Activated CD4-positive, alpha-beta T cell treated with anti-CD3 and anti-CD28 coated beads for 36 hours (primary cell): ENCODE data around the gene SULT1C3. TPM values are rescaled to one million over a fixed set of nuclear protein-coding genes. Genes with fewer than 3 reads are reported as not detected.

Experiments used
- ATAC-seq: fragments of 200-7000 bp; cut with Tn5 transposase; one replicate; pipeline ENCODE4 v1.10.0; 2021; ENCODE audit warnings: mild to moderate bottlenecking, moderate library complexity
- CTCF ChIA-PET: fragments of 350-600 bp; sonication (Branson Sonifier 250); formaldehyde crosslinking; loops from one replicate; lab custom pipeline; 2021; ENCODE audit warnings: antibody characterized with exemption; lab: Charles Lee
- POLR2A ChIA-PET: fragments of 350-600 bp; sonication (Branson Sonifier 250); formaldehyde crosslinking; loops from one replicate; lab custom pipeline; 2021; ENCODE audit warnings: antibody characterized with exemption, inconsistent platforms; lab: Charles Lee
- DNase-seq: peaks from one replicate; pipeline ENCODE4 v3.0.0-alpha.2; 2020
- H3K27ac Mint-ChIP-seq: one replicate; pipeline ENCODE4 v1.8.0; 2021; ENCODE audit warnings: mixed read lengths
- H3K27me3 Mint-ChIP-seq: one replicate; pipeline ENCODE4 v1.8.0; 2021; ENCODE audit warnings: mixed read lengths
- H3K36me3 Mint-ChIP-seq: one replicate; pipeline ENCODE4 v1.8.0; 2021; ENCODE audit warnings: low read depth, mixed read lengths
- H3K4me1 Mint-ChIP-seq: one replicate; pipeline ENCODE4 v1.8.0; 2021; ENCODE audit warnings: mixed read lengths
- H3K4me3 Mint-ChIP-seq: one replicate; pipeline ENCODE4 v1.8.0; 2021; ENCODE audit warnings: mild to moderate bottlenecking, moderate library complexity, mixed read lengths
- H3K9me3 Mint-ChIP-seq: one replicate; pipeline ENCODE4 v1.8.0; 2021; ENCODE audit warnings: low read depth, mixed read lengths
- intact Hi-C, 2 experiments: fragments of 100-400 bp; cut with DNase I in 1 of 2; cut with micrococcal nuclease in 1 of 2; formaldehyde crosslinking; loops; one replicate each; pipeline versions ENCODE4 v1.14.2 to v1.15.1; 2022 to 2024; cut with DNase I, micrococcal nuclease
- total RNA-seq, 2 experiments: library from RNA; stranded (reverse); gene quantifications; one replicate each; pipeline ENCODE4 v1.2.3, GENCODE V29; 2021

SULT1C3 gene
- not detected for total RNA-seq

DNA sequence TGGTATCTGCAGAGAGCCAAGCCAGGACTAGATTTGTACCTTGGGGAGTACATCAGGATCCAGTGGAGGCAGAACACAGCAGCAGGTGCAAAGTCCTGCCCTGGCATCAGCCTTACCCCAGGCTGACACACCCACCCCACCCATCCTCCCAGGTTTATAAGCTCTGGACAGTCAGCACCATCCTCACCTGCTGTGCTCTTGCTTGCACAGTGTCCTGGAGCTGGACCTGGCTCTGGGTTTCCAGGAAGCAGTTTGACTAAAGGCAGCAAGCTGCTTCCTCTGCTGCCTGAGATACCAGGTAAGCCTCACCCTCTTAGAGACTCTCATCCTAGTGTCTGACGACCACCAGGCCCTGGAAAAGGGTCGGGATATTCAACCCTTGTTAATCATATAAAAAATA, at the start of gene SULT1C3:
TSS of gene SULT1C3 (plus strand) at position 183 of the 400 bp plus-strand sequence. CDS start 7,227 bp downstream, outside the sequence.
- POLR2A ChIA-PET = no interaction called here
- no peak for DNase-seq

DNA sequence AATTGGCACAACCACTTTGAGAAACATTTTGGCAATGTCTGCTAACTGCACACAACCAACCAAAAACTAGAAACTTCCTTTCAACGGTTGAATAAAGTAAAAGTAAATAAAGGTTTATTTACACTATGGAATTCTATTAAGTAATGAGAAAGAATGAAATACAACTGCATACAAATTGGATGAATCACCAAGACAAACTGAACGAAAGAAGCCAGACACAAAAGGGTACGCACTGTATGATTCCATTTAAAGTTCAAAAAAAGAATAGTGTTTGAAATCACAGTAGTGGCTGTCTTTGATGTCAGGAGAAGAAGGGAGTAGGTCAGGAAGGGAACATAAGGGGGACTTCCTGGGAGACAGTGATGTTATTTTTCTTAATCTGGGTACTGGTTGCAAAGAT, 46.5 kb upstream of the SULT1C3 start:
- ATAC-seq = no peak
- no peak overlapping the region for H3K4me3 Mint-ChIP-seq

More for the DNA sequence above, at the start of gene SULT1C3:
- CTCF ChIA-PET = interaction anchor here (0.8 kb wide), 1 partner anchor 70 kb away, joined by 3 read pairs; no protein-coding TSS in a partner anchor
- H3K27ac Mint-ChIP-seq = no peak within 1 kb of the TSS
- intact Hi-C loops = no loop called here
- H3K4me1 Mint-ChIP-seq = no peaks in the 10 kb centered on the region
- ATAC-seq = no peak
- H3K4me3 Mint-ChIP-seq = no peak within 1 kb of the TSS
- peaks cover 5% of the 10 kb centered on the region for H3K9me3 Mint-ChIP-seq
- no peaks in the 10 kb centered on the region for H3K27me3 Mint-ChIP-seq
- no peaks in the 10 kb centered on the region for H3K36me3 Mint-ChIP-seq

DNA sequence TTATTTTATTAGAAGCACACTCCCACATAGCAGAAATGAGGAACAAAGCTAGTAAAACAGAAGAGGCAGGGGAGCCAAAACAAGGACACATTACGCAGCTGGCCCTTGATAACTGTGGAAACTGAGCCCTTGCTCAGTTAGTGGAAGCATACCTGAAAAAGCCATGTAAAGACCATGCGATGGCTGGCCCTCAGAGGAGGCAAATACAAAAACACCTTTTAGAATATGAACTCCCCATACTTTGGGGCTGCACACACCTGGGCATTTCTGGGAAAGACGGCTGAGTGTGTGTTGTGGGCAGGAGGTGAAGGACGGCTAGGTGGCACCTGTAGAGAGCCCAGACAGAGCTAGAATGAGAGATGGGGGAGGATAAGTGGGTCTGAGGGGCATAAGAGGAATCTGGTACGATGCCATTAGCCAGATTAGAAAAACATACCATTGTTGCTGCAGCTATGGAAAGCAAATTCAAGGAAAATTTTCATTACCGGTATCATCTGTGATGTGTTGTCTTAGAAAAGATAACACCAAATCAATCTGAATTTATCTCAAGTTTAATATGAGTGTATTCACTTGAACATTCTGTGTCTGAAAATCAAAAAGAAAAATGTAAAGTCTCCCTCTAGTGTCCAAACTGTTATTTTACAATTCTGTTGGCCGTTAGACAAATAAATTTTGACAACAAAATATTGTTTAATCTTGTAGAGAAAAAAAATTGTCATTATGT, 45.2 kb upstream of the SULT1C3 start:
- POLR2A ChIA-PET = no interaction called here
- DNase-seq (no peak), ATAC-seq (no peak)
- H3K36me3 Mint-ChIP-seq = no peaks in the 10 kb centered on the region
- H3K9me3 Mint-ChIP-seq = no peaks in the 10 kb centered on the region
- no peak overlapping the region for H3K27ac Mint-ChIP-seq
- CTCF ChIA-PET = interaction anchor here (0.7 to 1.3 kb wide), 5 partner anchors 10 to 727 kb away, joined by 3 read pairs; no protein-coding TSS in a partner anchor
- H3K27me3 Mint-ChIP-seq = peaks cover 9% of the 10 kb centered on the region
- H3K4me3 Mint-ChIP-seq = no peak overlapping the region
- H3K4me1 Mint-ChIP-seq = no peaks in the 10 kb centered on the region
- intact Hi-C loops = no loop called here

More for the DNA sequence above, 46.5 kb upstream of the SULT1C3 start:
- Mint-ChIP-seq H3K36me3 (no peaks in the 10 kb centered on the region), H3K27me3 (peaks cover 9% of the 10 kb centered on the region), H3K4me1 (no peaks in the 10 kb centered on the region), H3K27ac (no peak overlapping the region), H3K9me3 (no peaks in the 10 kb centered on the region)
- no peak for DNase-seq
- ChIA-PET POLR2A (no interaction called here), CTCF (interaction anchor here (1.3 kb wide), 1 partner anchor 9 kb away, joined by 3 read pairs; no protein-coding TSS in a partner anchor)
- intact Hi-C loops = no loop called here

DNA sequence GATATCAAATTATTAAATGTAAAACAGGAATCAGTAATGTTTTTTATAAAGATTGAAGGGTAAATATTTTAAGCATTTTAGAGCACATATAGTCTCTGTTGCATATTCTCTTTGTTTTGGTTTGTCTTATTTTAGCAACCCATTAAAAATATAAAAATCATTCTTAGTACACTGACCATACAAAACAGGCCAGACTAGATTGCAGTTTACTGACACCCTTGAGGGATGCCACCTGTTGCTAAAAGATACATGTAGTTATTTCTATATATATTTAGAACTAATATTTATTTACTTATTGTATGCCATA, 44.7 kb upstream of the SULT1C3 start:
- POLR2A ChIA-PET = no interaction called here
- no peak overlapping the region for H3K4me3 Mint-ChIP-seq
- H3K36me3 Mint-ChIP-seq = no peaks in the 10 kb centered on the region
- no peaks in the 10 kb centered on the region for H3K4me1 Mint-ChIP-seq
- peaks cover 9% of the 10 kb centered on the region for H3K27me3 Mint-ChIP-seq
- ATAC-seq = no peak
- DNase-seq = no peak
- CTCF ChIA-PET = interaction anchor here (0.9 kb wide), 1 partner anchor 415 kb away, joined by 3 read pairs; no protein-coding TSS in a partner anchor
- no peak overlapping the region for H3K27ac Mint-ChIP-seq
- H3K9me3 Mint-ChIP-seq = no peaks in the 10 kb centered on the region
- intact Hi-C loops = no loop called here

DNA sequence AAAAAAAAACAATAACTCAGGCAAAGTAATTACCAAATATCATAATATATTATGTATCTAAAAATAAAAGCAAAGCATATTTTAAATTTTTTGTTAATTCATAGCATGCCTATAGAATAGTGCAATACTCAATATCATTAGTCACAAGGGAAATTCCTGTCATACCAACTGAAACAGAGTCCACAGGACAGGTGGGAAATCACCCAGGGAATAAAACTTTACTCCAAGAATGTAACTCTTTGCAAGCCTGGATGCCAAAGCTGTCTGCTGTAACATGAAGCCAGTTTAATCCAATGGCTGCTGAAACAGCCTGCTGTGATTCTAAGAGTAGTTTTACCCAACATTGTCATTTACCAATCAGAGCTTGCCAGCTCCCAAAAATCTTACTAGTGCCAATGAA, 40.0 kb upstream of the SULT1C3 start:
- POLR2A ChIA-PET = no interaction called here

DNA sequence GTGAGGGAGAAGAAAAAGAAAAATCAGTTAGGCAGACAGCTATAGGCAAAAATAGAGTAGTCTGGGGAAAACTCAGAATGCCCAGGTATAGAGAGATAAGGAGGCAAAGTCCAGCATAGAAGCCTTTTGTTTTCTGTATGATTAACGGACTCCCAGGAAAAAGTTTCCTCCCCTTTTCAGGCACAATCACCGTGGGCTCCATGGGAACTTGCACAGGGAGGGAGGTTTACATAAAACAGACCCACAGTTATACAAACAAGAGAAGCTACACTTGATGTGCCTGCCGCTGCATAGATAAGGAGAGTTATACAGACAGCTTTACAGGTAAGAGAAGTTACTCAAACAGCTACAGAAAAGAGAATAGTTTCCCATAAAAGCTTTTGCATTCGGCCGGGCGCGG, 39.2 kb upstream of the SULT1C3 start:
- H3K4me3 Mint-ChIP-seq = no peak overlapping the region
- peaks cover 1% of the 10 kb centered on the region for H3K27me3 Mint-ChIP-seq
- DNase-seq = no peak
- no peaks in the 10 kb centered on the region for H3K4me1 Mint-ChIP-seq
- H3K27ac Mint-ChIP-seq = no peak overlapping the region
- H3K9me3 Mint-ChIP-seq = peaks cover 8% of the 10 kb centered on the region
- intact Hi-C loops = no loop called here
- H3K36me3 Mint-ChIP-seq = no peaks in the 10 kb centered on the region
- ChIA-PET CTCF (no interaction called here), POLR2A (no interaction called here)
- ATAC-seq = no peak

More for the DNA sequence above, 40.0 kb upstream of the SULT1C3 start:
- Mint-ChIP-seq H3K27me3 (peaks cover 1% of the 10 kb centered on the region), H3K4me3 (no peak overlapping the region), H3K36me3 (no peaks in the 10 kb centered on the region), H3K27ac (no peak overlapping the region), H3K9me3 (peaks cover 8% of the 10 kb centered on the region), H3K4me1 (no peaks in the 10 kb centered on the region)
- CTCF ChIA-PET = no interaction called here
- intact Hi-C loops = no loop called here
- DNase-seq (no peak), ATAC-seq (no peak)

DNA sequence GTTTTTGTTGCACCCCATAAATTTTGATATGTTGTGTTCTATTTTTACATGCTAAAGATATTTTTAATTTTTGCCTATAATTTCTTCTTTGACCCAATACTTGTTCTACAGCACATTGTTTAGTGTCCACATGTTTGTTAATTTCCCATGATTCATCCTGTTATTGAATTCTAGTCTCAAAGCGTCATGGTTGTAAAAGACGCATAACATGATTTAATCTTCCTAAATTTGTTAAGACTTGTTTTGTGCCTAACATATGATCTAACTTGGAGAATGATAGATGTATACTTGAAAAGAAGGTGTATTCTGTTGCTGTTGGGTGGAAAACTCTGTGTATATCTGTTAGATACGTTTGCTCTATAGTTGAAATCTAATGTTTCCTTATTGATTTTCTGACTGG, 27.1 kb upstream of the SULT1C3 start:
- Mint-ChIP-seq H3K27me3 (peaks cover 5% of the 10 kb centered on the region), H3K36me3 (no peaks in the 10 kb centered on the region), H3K4me3 (no peak overlapping the region), H3K27ac (no peak overlapping the region), H3K4me1 (no peaks in the 10 kb centered on the region), H3K9me3 (peaks cover 8% of the 10 kb centered on the region)
- POLR2A ChIA-PET = no interaction called here
- no peak for ATAC-seq
- CTCF ChIA-PET = no interaction called here
- intact Hi-C loops = no loop called here
- DNase-seq = no peak

DNA sequence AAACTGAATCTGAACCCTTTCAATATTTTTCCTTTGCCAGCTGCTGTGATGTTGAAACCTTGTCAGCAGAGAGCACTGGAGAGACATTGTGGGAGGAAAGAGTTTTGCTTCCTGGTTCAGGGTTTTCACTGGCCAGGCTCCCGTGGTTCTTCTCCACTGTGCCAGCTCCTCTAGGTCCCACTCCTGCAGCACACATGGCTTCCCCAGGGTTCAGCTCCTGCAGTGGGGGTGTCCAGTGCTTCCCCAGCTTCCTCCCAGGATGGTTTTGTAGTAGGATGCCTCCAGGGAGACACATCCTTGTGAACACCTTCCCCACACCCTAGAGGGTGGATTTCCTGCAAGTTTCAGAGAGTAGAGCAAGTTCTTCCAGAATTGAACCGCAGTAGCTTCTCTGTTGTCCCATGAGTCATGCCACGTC, 24.0 kb upstream of the SULT1C3 start:
- CTCF ChIA-PET = interaction anchor here (1.1 kb wide), 1 partner anchor 9 kb away, joined by 3 read pairs; no protein-coding TSS in a partner anchor
- POLR2A ChIA-PET = no interaction called here
- Mint-ChIP-seq H3K36me3 (no peaks in the 10 kb centered on the region), H3K4me3 (no peak overlapping the region), H3K27ac (no peak overlapping the region), H3K9me3 (no peaks in the 10 kb centered on the region), H3K4me1 (no peaks in the 10 kb centered on the region), H3K27me3 (peaks cover 5% of the 10 kb centered on the region)
- intact Hi-C loops = loop anchor here in 1 of 2 experiments (5.0 kb wide), 1 partner anchor 366 kb away; no protein-coding TSS in a partner anchor
- no peak for DNase-seq
- no peak for ATAC-seq

DNA sequence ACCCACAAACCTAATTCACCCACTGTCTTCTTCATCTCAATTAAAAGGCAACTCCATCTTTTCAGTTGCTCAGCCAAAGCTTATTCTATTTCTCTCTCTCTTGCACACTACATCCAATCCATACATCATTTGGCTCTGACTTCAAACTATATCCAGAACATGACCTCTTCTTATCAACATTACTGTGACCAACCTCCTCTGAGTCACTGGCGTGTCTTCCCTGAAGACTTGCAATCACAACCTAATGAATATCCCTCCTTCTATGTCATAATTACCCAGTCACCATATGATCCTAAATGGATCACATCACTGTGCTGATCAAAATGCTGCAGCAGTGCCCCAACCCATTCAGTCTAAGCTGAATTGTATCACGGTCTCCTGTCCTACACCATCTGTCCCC, 22.6 kb upstream of the SULT1C3 start:
- H3K9me3 Mint-ChIP-seq = no peaks in the 10 kb centered on the region
- no peaks in the 10 kb centered on the region for H3K4me1 Mint-ChIP-seq
- DNase-seq = no peak
- intact Hi-C loops = loop anchor here in 1 of 2 experiments (5.0 kb wide), 1 partner anchor 365 kb away; no protein-coding TSS in a partner anchor
- ChIA-PET POLR2A (no interaction called here), CTCF (no interaction called here)
- no peak overlapping the region for H3K27ac Mint-ChIP-seq
- H3K36me3 Mint-ChIP-seq = no peaks in the 10 kb centered on the region
- no peak for ATAC-seq
- H3K27me3 Mint-ChIP-seq = peaks cover 3% of the 10 kb centered on the region
- no peak overlapping the region for H3K4me3 Mint-ChIP-seq

DNA sequence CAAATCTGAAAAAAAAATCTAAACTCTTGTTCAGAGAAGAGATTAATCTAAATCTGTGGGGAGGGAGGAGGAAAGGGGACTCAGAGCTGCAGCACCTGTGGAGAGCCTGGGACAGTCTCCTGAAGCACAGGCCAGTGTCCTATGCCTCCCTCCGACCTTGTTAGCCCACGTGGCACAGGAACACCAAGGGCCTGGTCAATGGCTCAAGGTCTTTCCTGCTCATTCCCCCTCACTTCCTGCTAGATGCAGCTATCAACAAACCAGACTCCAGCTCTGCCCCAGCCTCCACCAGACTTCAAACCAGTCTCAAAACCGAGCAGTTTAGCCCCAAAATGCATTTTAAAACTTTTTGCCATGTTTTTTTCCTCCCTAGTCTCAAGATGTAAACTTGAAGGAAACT, 20.1 kb upstream of the SULT1C3 start:
- H3K27ac Mint-ChIP-seq = no peak overlapping the region
- no peaks in the 10 kb centered on the region for H3K4me1 Mint-ChIP-seq
- no peak for DNase-seq
- POLR2A ChIA-PET = no interaction called here
- H3K4me3 Mint-ChIP-seq = no peak overlapping the region
- H3K9me3 Mint-ChIP-seq = peaks cover 4% of the 10 kb centered on the region
- intact Hi-C loops = loop anchor here in 1 of 2 experiments (5.0 kb wide), 1 partner anchor 363 kb away; no protein-coding TSS in a partner anchor
- CTCF ChIA-PET = no interaction called here
- no peak for ATAC-seq
- H3K36me3 Mint-ChIP-seq = no peaks in the 10 kb centered on the region
- H3K27me3 Mint-ChIP-seq = peaks cover 2% of the 10 kb centered on the region

DNA sequence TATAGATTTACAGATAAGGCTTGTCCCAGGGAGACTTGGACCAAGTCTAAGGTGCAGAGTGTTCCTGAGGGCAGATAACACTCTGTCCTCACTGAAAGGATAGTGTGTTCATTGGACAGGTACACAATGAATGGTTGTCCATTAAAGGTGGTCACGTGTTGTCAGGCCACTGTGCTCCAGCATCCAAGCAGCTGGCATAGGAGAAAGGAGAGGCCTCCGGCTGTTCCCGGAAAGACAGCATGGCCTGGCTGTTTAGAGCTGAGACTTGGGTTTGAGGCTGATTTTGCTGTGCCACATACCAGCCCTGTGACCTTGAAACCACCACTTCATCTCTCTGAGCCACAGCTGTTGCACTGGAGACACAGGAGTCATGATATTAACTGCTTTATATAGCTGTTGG, 19.6 kb upstream of the SULT1C3 start:
- ChIA-PET POLR2A (no interaction called here), CTCF (interaction anchor here (0.7 kb wide), 1 partner anchor 9 kb away, joined by 3 read pairs; no protein-coding TSS in a partner anchor)
- H3K27me3 Mint-ChIP-seq = peaks cover 4% of the 10 kb centered on the region
- no peaks in the 10 kb centered on the region for H3K4me1 Mint-ChIP-seq
- H3K9me3 Mint-ChIP-seq = peaks cover 4% of the 10 kb centered on the region
- H3K27ac Mint-ChIP-seq = no peak overlapping the region
- H3K4me3 Mint-ChIP-seq = no peak overlapping the region
- intact Hi-C loops = no loop called here
- DNase-seq (no peak), ATAC-seq (no peak)
- no peaks in the 10 kb centered on the region for H3K36me3 Mint-ChIP-seq

DNA sequence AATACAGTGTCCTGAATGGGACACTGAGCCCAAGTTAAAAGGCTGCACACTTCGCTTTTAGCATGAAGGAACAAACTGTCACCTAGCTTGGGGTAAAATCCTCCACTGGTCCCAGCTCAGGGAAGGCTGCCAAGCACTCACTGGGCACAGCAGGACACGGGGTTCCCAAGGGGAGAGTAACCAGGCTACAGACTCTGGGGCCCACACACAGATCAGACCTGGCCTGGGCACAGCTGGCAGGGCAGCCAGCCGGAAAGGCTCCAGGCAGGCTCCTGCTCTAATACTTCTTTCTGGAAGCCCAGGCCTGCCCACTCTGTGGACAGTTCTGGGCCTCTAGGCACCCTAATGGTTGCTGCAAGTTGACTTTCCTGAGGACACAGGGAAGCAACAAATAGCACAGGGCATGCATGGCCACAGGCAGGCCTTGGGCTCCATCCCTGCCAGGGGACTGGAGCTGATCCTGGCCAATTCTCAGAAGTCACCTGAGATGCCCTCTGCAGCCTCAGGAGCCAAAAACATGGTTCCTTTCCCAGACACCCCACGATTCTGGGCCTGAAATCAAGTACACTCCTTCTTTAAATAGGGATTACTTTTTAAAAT, 18.7 kb upstream of the SULT1C3 start:
- H3K27me3 Mint-ChIP-seq = peaks cover 4% of the 10 kb centered on the region
- no peaks in the 10 kb centered on the region for H3K36me3 Mint-ChIP-seq
- intact Hi-C loops = no loop called here
- no peaks in the 10 kb centered on the region for H3K4me1 Mint-ChIP-seq
- CTCF ChIA-PET = interaction anchor here (0.7 kb wide), 1 partner anchor 10 kb away, joined by 3 read pairs; no protein-coding TSS in a partner anchor
- POLR2A ChIA-PET = no interaction called here
- no peak overlapping the region for H3K27ac Mint-ChIP-seq
- H3K4me3 Mint-ChIP-seq = no peak overlapping the region
- DNase-seq (no peak), ATAC-seq (no peak)
- H3K9me3 Mint-ChIP-seq = peaks cover 4% of the 10 kb centered on the region
